ENCODE results near the gene SLC25A36. TPM values are rescaled to one million over a fixed set of nuclear protein-coding genes. Genes with fewer than 3 reads are reported as not detected.
A peak's percentile ranks its signal among the peaks of the same experiment; 100 is the strongest.

Gene SLC25A36
- total and polyA plus RNA-seq, 2 experiments from 2014 or later: 38.4 to 118 TPM

- Histone ChIP-seq H3K4me3 (no peak overlapping the region), H3K9me2 (replicated peaks; ENCODE audit: insufficient read depth) (no peaks in the 10 kb centered on the region), H3K27me3 (no peaks in the 10 kb centered on the region), H2AFZ (no peak overlapping the region), H3K27ac (no peak overlapping the region), H3K36me3 (replicated peaks; ENCODE audit: insufficient read depth, low read depth) (no peaks in the 10 kb centered on the region), H3K4me2 (no peak overlapping the region), H4K20me1 (ENCODE audit: insufficient read depth, poor library complexity, severe bottlenecking) (no peaks in the 10 kb centered on the region), H3K79me2 (no peaks in the 10 kb centered on the region), H3K4me1 (ENCODE audit: insufficient read depth) (no peaks in the 10 kb centered on the region), H3K9me3 (ENCODE audit: low read depth) (no peaks in the 10 kb centered on the region)
- no peak for DNase-seq (ENCODE audit: low spot score)
- TF ChIP-seq EZH2phosphoT487 (IDR thresholded peaks at IDR 0.05; ENCODE audit: low read depth, severe bottlenecking, unreplicated experiment) (no peak), CTCF (IDR thresholded peaks at IDR 0.05; ENCODE audit: poor library complexity) (no peak)
- 92% methylated on average over 2 of the region's 2 CpGs for WGBS (ENCODE audit: low lambda C conversion rate, missing lambda C conversion rate)
These were observed 36.1 kb upstream of the SLC25A36 start for GRCh38 chr3:140905559-140905958.

GRCh38 chr3:140906785-140907184 is 34.9 kb upstream of the SLC25A36 start:
- Histone ChIP-seq H2AFZ (no peak overlapping the region), H3K27me3 (no peaks in the 10 kb centered on the region), H3K4me1 (ENCODE audit: insufficient read depth) (peaks cover 6% of the 10 kb centered on the region), H3K4me3 (no peak overlapping the region), H3K27ac (no peak overlapping the region), H3K36me3 (replicated peaks; ENCODE audit: insufficient read depth, low read depth) (no peaks in the 10 kb centered on the region), H3K4me2 (no peak overlapping the region), H4K20me1 (ENCODE audit: insufficient read depth, poor library complexity, severe bottlenecking) (no peaks in the 10 kb centered on the region), H3K9me2 (replicated peaks; ENCODE audit: insufficient read depth) (no peaks in the 10 kb centered on the region), H3K9me3 (ENCODE audit: low read depth) (no peaks in the 10 kb centered on the region), H3K79me2 (no peaks in the 10 kb centered on the region)
- 89% methylated on average over 1 of the region's 1 CpG for WGBS (ENCODE audit: low lambda C conversion rate, missing lambda C conversion rate)
- TF ChIP-seq CTCF (IDR thresholded peaks at IDR 0.05; ENCODE audit: poor library complexity): no peak
- no peak for TF ChIP-seq EZH2 (IDR thresholded peaks at IDR 0.05; ENCODE audit: borderline replicate concordance)
- no peak for TF ChIP-seq EZH2phosphoT487 (IDR thresholded peaks at IDR 0.05; ENCODE audit: low read depth, severe bottlenecking, unreplicated experiment)
- no peak for DNase-seq (ENCODE audit: low spot score)

GRCh38 chr3:140910860-140911259 is 30.8 kb upstream of the SLC25A36 start:
- no peaks in the 10 kb centered on the region for H3K27me3 ChIP-seq
- no peak overlapping the region for H3K4me3 ChIP-seq
- peak; percentile 19 for DNase-seq (ENCODE audit: low spot score)
- no peaks in the 10 kb centered on the region for H3K36me3 ChIP-seq (replicated peaks; ENCODE audit: insufficient read depth, low read depth)
- no peaks in the 10 kb centered on the region for H3K79me2 ChIP-seq
- H2AFZ ChIP-seq: no peak overlapping the region
- H4K20me1 ChIP-seq (ENCODE audit: insufficient read depth, poor library complexity, severe bottlenecking): no peaks in the 10 kb centered on the region
- 67% methylated on average over 5 of the region's 5 CpGs for WGBS (ENCODE audit: low lambda C conversion rate, missing lambda C conversion rate)
- H3K9me2 ChIP-seq (replicated peaks; ENCODE audit: insufficient read depth): no peaks in the 10 kb centered on the region
- H3K4me1 ChIP-seq (ENCODE audit: insufficient read depth): peaks cover 9% of the 10 kb centered on the region
- peak overlapping the region; percentile 55 for H3K4me2 ChIP-seq
- H3K27ac ChIP-seq: no peak overlapping the region
- H3K9me3 ChIP-seq (ENCODE audit: low read depth): no peaks in the 10 kb centered on the region
- TF ChIP-seq CTCF (IDR thresholded peaks at IDR 0.05; ENCODE audit: poor library complexity) (peak; percentile 6), EZH2phosphoT487 (IDR thresholded peaks at IDR 0.05; ENCODE audit: low read depth, severe bottlenecking, unreplicated experiment) (no peak)

GRCh38 chr3:140911822-140912221 is 29.8 kb upstream of the SLC25A36 start:
- peak; percentile 21 for DNase-seq (ENCODE audit: low spot score)
- Histone ChIP-seq H3K79me2 (no peaks in the 10 kb centered on the region), H3K4me3 (no peak overlapping the region), H3K27me3 (no peaks in the 10 kb centered on the region), H3K9me3 (ENCODE audit: low read depth) (no peaks in the 10 kb centered on the region), H3K4me2 (no peak overlapping the region), H2AFZ (no peak overlapping the region), H3K4me1 (ENCODE audit: insufficient read depth) (peaks cover 9% of the 10 kb centered on the region), H3K27ac (no peak overlapping the region), H4K20me1 (ENCODE audit: insufficient read depth, poor library complexity, severe bottlenecking) (no peaks in the 10 kb centered on the region), H3K9me2 (replicated peaks; ENCODE audit: insufficient read depth) (no peaks in the 10 kb centered on the region), H3K36me3 (replicated peaks; ENCODE audit: insufficient read depth, low read depth) (no peaks in the 10 kb centered on the region)
- WGBS (ENCODE audit: low lambda C conversion rate, missing lambda C conversion rate): 47% methylated on average over 2 of the region's 2 CpGs
- no peak for TF ChIP-seq EZH2 (IDR thresholded peaks at IDR 0.05; ENCODE audit: borderline replicate concordance)
- no peak for TF ChIP-seq EZH2phosphoT487 (IDR thresholded peaks at IDR 0.05; ENCODE audit: low read depth, severe bottlenecking, unreplicated experiment)
- no peak for TF ChIP-seq CTCF (IDR thresholded peaks at IDR 0.05; ENCODE audit: poor library complexity)
